ENCODE measurements around the gene CAMK2D.

CAMK2D gene

GRCh38 chr4:113618205-113618604 lies 143.3 kb downstream of the CAMK2D start:
- no peak overlapping the region for H3K4me3 ChIP-seq (ENCODE audit: low read depth, low read length)
- no peaks in the 10 kb centered on the region for H3K9me3 ChIP-seq (ENCODE audit: insufficient read depth, low read depth, low read length)
- no peak overlapping the region for H2BK12ac ChIP-seq (ENCODE audit: low read length)
- no peak overlapping the region for H3K23ac ChIP-seq (ENCODE audit: low read length)
- H3K18ac ChIP-seq (ENCODE audit: low read length) = no peak overlapping the region
- H3K79me1 ChIP-seq (ENCODE audit: low read length) = no peaks in the 10 kb centered on the region
- H3K4me2 ChIP-seq (ENCODE audit: low read length) = no peak overlapping the region
- H4K91ac ChIP-seq (ENCODE audit: low read depth, low read length) = no peak overlapping the region
- WGBS (ENCODE audit: extremely low coverage, insufficient coverage, insufficient read length) = no CpG with 5 or more reads among the region's 2 CpGs
- no peak overlapping the region for H4K8ac ChIP-seq (ENCODE audit: low read depth, low read length)
- H2AK5ac ChIP-seq (ENCODE audit: low read length) = no peak overlapping the region
- no peak overlapping the region for H2BK120ac ChIP-seq (ENCODE audit: insufficient read depth, low read length, poor library complexity)
- H4K12ac ChIP-seq (ENCODE audit: low read depth, low read length) = no peak overlapping the region
- H2BK5ac ChIP-seq (ENCODE audit: low read depth, low read length, poor library complexity) = no peak overlapping the region
- H3K79me2 ChIP-seq (ENCODE audit: control insufficient read depth, insufficient read depth, low read length, poor library complexity) = no peaks in the 10 kb centered on the region
- no peak overlapping the region for H2AFZ ChIP-seq (ENCODE audit: insufficient read depth, low read length, poor library complexity)
- H3K4ac ChIP-seq (ENCODE audit: low read depth, low read length) = no peak overlapping the region
- H3K36me3 ChIP-seq (ENCODE audit: control insufficient read depth in 1 of 2, insufficient read depth in 2 of 2, low read length in 2 of 2) = no peaks in the 10 kb centered on the region
- no peak overlapping the region for H3K9ac ChIP-seq (ENCODE audit: low read length)
- no peak overlapping the region for H3K14ac ChIP-seq (ENCODE audit: low read length)
- DNase-seq = no peak
- H3K4me1 ChIP-seq (ENCODE audit: control insufficient read depth in 1 of 2, insufficient read depth in 2 of 2, low read length in 2 of 2) = no peaks in the 10 kb centered on the region
- H3K27me3 ChIP-seq (ENCODE audit: insufficient read depth, low read length) = no peaks in the 10 kb centered on the region
- no peak overlapping the region for H3K27ac ChIP-seq (ENCODE audit: low read depth, low read length)

- Histone ChIP-seq H3K9me3 (ENCODE audit: insufficient read depth, low read depth, low read length) (no peaks in the 10 kb centered on the region), H3K36me3 (ENCODE audit: control insufficient read depth in 1 of 2, insufficient read depth in 2 of 2, low read length in 2 of 2) (no peaks in the 10 kb centered on the region), H2AK5ac (ENCODE audit: low read length) (no peak overlapping the region)
Observed at GRCh38 chr4:113617195-113617594, 144.3 kb downstream of the CAMK2D start.

GRCh38 chr4:113616443-113616842 lies 145.1 kb downstream of the CAMK2D start:
- Histone ChIP-seq H2BK12ac (ENCODE audit: low read length) (no peak overlapping the region), H3K27me3 (ENCODE audit: insufficient read depth, low read length) (no peaks in the 10 kb centered on the region), H2AK5ac (ENCODE audit: low read length) (no peak overlapping the region), H3K4ac (ENCODE audit: low read depth, low read length) (no peak overlapping the region), H2BK5ac (ENCODE audit: low read depth, low read length, poor library complexity) (no peak overlapping the region), H3K4me2 (ENCODE audit: low read length) (no peak overlapping the region), H3K23ac (ENCODE audit: low read length) (no peak overlapping the region), H3K14ac (ENCODE audit: low read length) (no peak overlapping the region), H4K12ac (ENCODE audit: low read depth, low read length) (no peak overlapping the region), H4K91ac (ENCODE audit: low read depth, low read length) (no peak overlapping the region), H3K18ac (ENCODE audit: low read length) (no peak overlapping the region), H3K27ac (ENCODE audit: low read depth, low read length) (no peak overlapping the region), H3K79me1 (ENCODE audit: low read length) (no peaks in the 10 kb centered on the region), H3K9ac (ENCODE audit: low read length) (no peak overlapping the region), H4K8ac (ENCODE audit: low read depth, low read length) (no peak overlapping the region), H2AFZ (ENCODE audit: insufficient read depth, low read length, poor library complexity) (no peak overlapping the region), H3K9me3 (ENCODE audit: insufficient read depth, low read depth, low read length) (no peaks in the 10 kb centered on the region), H3K79me2 (ENCODE audit: control insufficient read depth, insufficient read depth, low read length, poor library complexity) (no peaks in the 10 kb centered on the region), H2BK120ac (ENCODE audit: insufficient read depth, low read length, poor library complexity) (no peak overlapping the region), H3K4me3 (ENCODE audit: low read depth, low read length) (no peak overlapping the region), H3K36me3 (ENCODE audit: control insufficient read depth in 1 of 2, insufficient read depth in 2 of 2, low read length in 2 of 2) (no peaks in the 10 kb centered on the region), H3K4me1 (ENCODE audit: control insufficient read depth in 1 of 2, insufficient read depth in 2 of 2, low read length in 2 of 2) (no peaks in the 10 kb centered on the region)
- no CpG with 5 or more reads among the region's 1 CpG for WGBS (ENCODE audit: extremely low coverage, insufficient coverage, insufficient read length)
- no peak for DNase-seq

More at GRCh38 chr4:113617195-113617594, 144.3 kb downstream of the CAMK2D start:
- no peak overlapping the region for H3K27ac ChIP-seq (ENCODE audit: low read depth, low read length)
- no peak overlapping the region for H3K4me2 ChIP-seq (ENCODE audit: low read length)
- no peak overlapping the region for H2AFZ ChIP-seq (ENCODE audit: insufficient read depth, low read length, poor library complexity)
- WGBS (ENCODE audit: extremely low coverage, insufficient coverage, insufficient read length) = no CpG with 5 or more reads among the region's 6 CpGs
- H3K9ac ChIP-seq (ENCODE audit: low read length) = no peak overlapping the region
- H2BK12ac ChIP-seq (ENCODE audit: low read length) = no peak overlapping the region
- no peak overlapping the region for H3K4me3 ChIP-seq (ENCODE audit: low read depth, low read length)
- no peaks in the 10 kb centered on the region for H3K27me3 ChIP-seq (ENCODE audit: insufficient read depth, low read length)
- no peak overlapping the region for H2BK5ac ChIP-seq (ENCODE audit: low read depth, low read length, poor library complexity)
- no peak overlapping the region for H3K18ac ChIP-seq (ENCODE audit: low read length)
- H3K23ac ChIP-seq (ENCODE audit: low read length) = no peak overlapping the region
- no peak for DNase-seq
- no peak overlapping the region for H4K8ac ChIP-seq (ENCODE audit: low read depth, low read length)
- no peaks in the 10 kb centered on the region for H3K4me1 ChIP-seq (ENCODE audit: control insufficient read depth in 1 of 2, insufficient read depth in 2 of 2, low read length in 2 of 2)
- H4K12ac ChIP-seq (ENCODE audit: low read depth, low read length) = no peak overlapping the region
- H2BK120ac ChIP-seq (ENCODE audit: insufficient read depth, low read length, poor library complexity) = no peak overlapping the region
- H3K79me2 ChIP-seq (ENCODE audit: control insufficient read depth, insufficient read depth, low read length, poor library complexity) = no peaks in the 10 kb centered on the region
- no peaks in the 10 kb centered on the region for H3K79me1 ChIP-seq (ENCODE audit: low read length)
- peak overlapping the region; percentile 14 for H4K91ac ChIP-seq (ENCODE audit: low read depth, low read length)
- H3K4ac ChIP-seq (ENCODE audit: low read depth, low read length) = no peak overlapping the region
- H3K14ac ChIP-seq (ENCODE audit: low read length) = no peak overlapping the region

- H3K27me3 ChIP-seq (ENCODE audit: insufficient read depth, low read length) = no peaks in the 10 kb centered on the region
- no peak overlapping the region for H4K91ac ChIP-seq (ENCODE audit: low read depth, low read length)
- no peaks in the 10 kb centered on the region for H3K79me2 ChIP-seq (ENCODE audit: control insufficient read depth, insufficient read depth, low read length, poor library complexity)
- H3K9me3 ChIP-seq (ENCODE audit: insufficient read depth, low read depth, low read length) = no peaks in the 10 kb centered on the region
- H3K4me1 ChIP-seq (ENCODE audit: control insufficient read depth in 1 of 2, insufficient read depth in 2 of 2, low read length in 2 of 2) = no peaks in the 10 kb centered on the region
- H3K27ac ChIP-seq (ENCODE audit: low read depth, low read length) = no peak overlapping the region
- no peak overlapping the region for H2AK5ac ChIP-seq (ENCODE audit: low read length)
- no peak overlapping the region for H4K8ac ChIP-seq (ENCODE audit: low read depth, low read length)
- no peak overlapping the region for H3K4me3 ChIP-seq (ENCODE audit: low read depth, low read length)
- no CpG with 5 or more reads among the region's 2 CpGs for WGBS (ENCODE audit: extremely low coverage, insufficient coverage, insufficient read length)
- H2BK12ac ChIP-seq (ENCODE audit: low read length) = no peak overlapping the region
- H3K79me1 ChIP-seq (ENCODE audit: low read length) = no peaks in the 10 kb centered on the region
- H3K4me2 ChIP-seq (ENCODE audit: low read length) = no peak overlapping the region
- no peak overlapping the region for H3K9ac ChIP-seq (ENCODE audit: low read length)
- no peak overlapping the region for H2AFZ ChIP-seq (ENCODE audit: insufficient read depth, low read length, poor library complexity)
- no peak overlapping the region for H3K14ac ChIP-seq (ENCODE audit: low read length)
- no peak overlapping the region for H3K23ac ChIP-seq (ENCODE audit: low read length)
- no peak overlapping the region for H2BK5ac ChIP-seq (ENCODE audit: low read depth, low read length, poor library complexity)
- no peak overlapping the region for H4K12ac ChIP-seq (ENCODE audit: low read depth, low read length)
- H3K36me3 ChIP-seq (ENCODE audit: control insufficient read depth in 1 of 2, insufficient read depth in 2 of 2, low read length in 2 of 2) = no peaks in the 10 kb centered on the region
- no peak overlapping the region for H3K4ac ChIP-seq (ENCODE audit: low read depth, low read length)
- no peak overlapping the region for H2BK120ac ChIP-seq (ENCODE audit: insufficient read depth, low read length, poor library complexity)
- H3K18ac ChIP-seq (ENCODE audit: low read length) = no peak overlapping the region
- DNase-seq = no peak
Observed at GRCh38 chr4:113614414-113614813, 147.1 kb downstream of the CAMK2D start.

All from trophoblast cell (in vitro differentiated cells and primary cell).